HepG2 (cell line): ENCODE results near the gene ARHGAP10. TPM values are rescaled to one million over a fixed set of nuclear protein-coding genes. Genes with fewer than 3 reads are reported as not detected.

Experiments used
- ATAD3A ChIP-seq: sonication (generic); formaldehyde crosslinking; IDR thresholded peaks from 2 replicates; pipeline ENCODE4 v1.4.0; 2020; ENCODE audit warnings: missing genetic modification reagents
- ELF3 ChIP-seq: IDR thresholded peaks from 2 replicates; pipeline ENCODE4 v1.6.1; 2016; ENCODE audit warnings: missing genetic modification reagents, missing compliant biosample characterization
- FOXA3 ChIP-seq: IDR thresholded peaks from 2 replicates; pipeline ENCODE4 v1.6.1; 2016; ENCODE audit warnings: missing genetic modification reagents, missing compliant biosample characterization
- HBP1 ChIP-seq: IDR thresholded peaks from 2 replicates; pipeline ENCODE4 v1.6.1; 2016; ENCODE audit warnings: low read depth, control low read depth
- KAT7 ChIP-seq: IDR thresholded peaks from 2 replicates; pipeline ENCODE4 v1.6.1; 2018; ENCODE audit warnings: borderline replicate concordance, missing compliant biosample characterization
- KMT2B ChIP-seq: IDR thresholded peaks from 2 replicates; pipeline ENCODE4 v1.6.1; 2016; ENCODE audit warnings: missing genetic modification reagents, missing compliant biosample characterization
- NRL ChIP-seq: sonication (generic); formaldehyde crosslinking; IDR thresholded peaks from 2 replicates; pipeline ENCODE4 v1.5.0; 2020; ENCODE audit warnings: missing genetic modification reagents, mild to moderate bottlenecking, moderate library complexity, borderline replicate concordance
- PITX1 ChIP-seq: sonication (generic); formaldehyde crosslinking; IDR thresholded peaks from 2 replicates; pipeline ENCODE4 v1.5.1; 2020; ENCODE audit warnings: mild to moderate bottlenecking, missing genetic modification reagents
- RBAK ChIP-seq: sonication (generic); formaldehyde crosslinking; IDR thresholded peaks from 2 replicates; pipeline ENCODE4 v1.5.1; 2020; ENCODE audit warnings: mild to moderate bottlenecking, missing genetic modification reagents
- SALL2 ChIP-seq: sonication (generic); formaldehyde crosslinking; IDR thresholded peaks from 2 replicates; pipeline ENCODE4 v1.8.1; 2023; ENCODE audit warnings: mild to moderate bottlenecking, missing genetic modification reagents, inconsistent platforms
- ZFP36 ChIP-seq: fragments of 150-350 bp; IDR thresholded peaks from 2 replicates; pipeline ENCODE4 v1.6.1; 2018; ENCODE audit warnings: borderline replicate concordance, low read length, low read depth; ENCODE audit not compliant: partially characterized antibody
- ZFP62 ChIP-seq: sonication (generic); formaldehyde crosslinking; IDR thresholded peaks from 2 replicates; pipeline ENCODE4 v1.4.0; 2020; ENCODE audit warnings: missing genetic modification reagents
- ZNF597 ChIP-seq: sonication (generic); formaldehyde crosslinking; IDR thresholded peaks from 2 replicates; pipeline ENCODE4 v1.5.0; 2020; ENCODE audit warnings: missing genetic modification reagents
- ZNF615 ChIP-seq: sonication (generic); formaldehyde crosslinking; IDR thresholded peaks from 2 replicates; pipeline ENCODE4 v1.5.0; 2020; ENCODE audit warnings: mild to moderate bottlenecking, missing genetic modification reagents, borderline replicate concordance
- ZNF629 ChIP-seq: sonication (generic); formaldehyde crosslinking; conservative IDR thresholded peaks from 2 replicates; pipeline ENCODE4 v1.5.0; 2020; ENCODE audit warnings: missing genetic modification reagents
- ZNF747 ChIP-seq: sonication (generic); formaldehyde crosslinking; IDR thresholded peaks from 2 replicates; pipeline ENCODE4 v1.8.1; 2023; ENCODE audit warnings: missing genetic modification reagents, mild to moderate bottlenecking, borderline replicate concordance
- ZSCAN30 ChIP-seq: sonication (generic); formaldehyde crosslinking; IDR thresholded peaks from 2 replicates; pipeline ENCODE4 v1.5.0; 2020; ENCODE audit warnings: mild to moderate bottlenecking, missing genetic modification reagents
- polyA plus RNA-seq, 8 experiments: library from polyadenylated mRNA; depleted of rRNA in 3 of 8; stranded (reverse) in 7 of 8; unstranded in 1 of 8; fragments of >200 nt; fragmentation: Illumina TruSeq in 4 of 8; extraction: Trizol in 4 of 8; gene quantifications; 2 replicates each; pipeline versions ENCODE4 v1.2.1 to v1.2.3, GENCODE V29; 2011 to 2016; ENCODE audit warnings: low read depth in 4 of 8, missing spikeins in 1 of 8, mixed read lengths in 1 of 8; ENCODE audit not compliant: insufficient read depth in 1 of 8
- total RNA-seq, 5 experiments: library from RNA; depleted of rRNA; stranded (reverse); fragments of >200 nt; fragmentation: Illumina TruSeq; extraction: Trizol; gene quantifications; 2 replicates each; pipeline ENCODE4 v1.2.3, GENCODE V29; 2016; ENCODE audit warnings: low read depth in 1 of 5
- TF ChIP-seq, protein P1 (sequence below): sonication (generic); formaldehyde crosslinking; IDR thresholded peaks from 2 replicates; pipeline ENCODE4 v1.4.0; 2020; ENCODE audit warnings: missing genetic modification reagents

Gene ARHGAP10
- total and polyA plus RNA-seq, 2 of the 13 experiments (the other 11 are each of a cell fraction or from before 2014, with no cell fraction given) = 0.45 to 1.6 TPM

- TF ChIP-seq, protein P1, sequence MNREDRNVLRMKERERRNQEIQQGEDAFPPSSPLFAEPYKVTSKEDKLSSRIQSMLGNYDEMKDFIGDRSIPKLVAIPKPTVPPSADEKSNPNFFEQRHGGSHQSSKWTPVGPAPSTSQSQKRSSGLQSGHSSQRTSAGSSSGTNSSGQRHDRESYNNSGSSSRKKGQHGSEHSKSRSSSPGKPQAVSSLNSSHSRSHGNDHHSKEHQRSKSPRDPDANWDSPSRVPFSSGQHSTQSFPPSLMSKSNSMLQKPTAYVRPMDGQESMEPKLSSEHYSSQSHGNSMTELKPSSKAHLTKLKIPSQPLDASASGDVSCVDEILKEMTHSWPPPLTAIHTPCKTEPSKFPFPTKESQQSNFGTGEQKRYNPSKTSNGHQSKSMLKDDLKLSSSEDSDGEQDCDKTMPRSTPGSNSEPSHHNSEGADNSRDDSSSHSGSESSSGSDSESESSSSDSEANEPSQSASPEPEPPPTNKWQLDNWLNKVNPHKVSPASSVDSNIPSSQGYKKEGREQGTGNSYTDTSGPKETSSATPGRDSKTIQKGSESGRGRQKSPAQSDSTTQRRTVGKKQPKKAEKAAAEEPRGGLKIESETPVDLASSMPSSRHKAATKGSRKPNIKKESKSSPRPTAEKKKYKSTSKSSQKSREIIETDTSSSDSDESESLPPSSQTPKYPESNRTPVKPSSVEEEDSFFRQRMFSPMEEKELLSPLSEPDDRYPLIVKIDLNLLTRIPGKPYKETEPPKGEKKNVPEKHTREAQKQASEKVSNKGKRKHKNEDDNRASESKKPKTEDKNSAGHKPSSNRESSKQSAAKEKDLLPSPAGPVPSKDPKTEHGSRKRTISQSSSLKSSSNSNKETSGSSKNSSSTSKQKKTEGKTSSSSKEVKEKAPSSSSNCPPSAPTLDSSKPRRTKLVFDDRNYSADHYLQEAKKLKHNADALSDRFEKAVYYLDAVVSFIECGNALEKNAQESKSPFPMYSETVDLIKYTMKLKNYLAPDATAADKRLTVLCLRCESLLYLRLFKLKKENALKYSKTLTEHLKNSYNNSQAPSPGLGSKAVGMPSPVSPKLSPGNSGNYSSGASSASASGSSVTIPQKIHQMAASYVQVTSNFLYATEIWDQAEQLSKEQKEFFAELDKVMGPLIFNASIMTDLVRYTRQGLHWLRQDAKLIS (CRISPR knock-in tag) = no peak
- TF ChIP-seq ATAD3A = no peak
- no peak for TF ChIP-seq ZNF615
- TF ChIP-seq ZFP62 (CRISPR knock-in tag) = no peak
- peak; percentile 70; the same call in 1 of the 2 replicates for TF ChIP-seq HBP1 (CRISPR knock-in tag)
- TF ChIP-seq NRL = peak; percentile 76; the same call in 1 of the 2 replicates
- TF ChIP-seq PITX1 (CRISPR knock-in tag) = peak; percentile 50; the same call in 1 of the 2 replicates
- peak; percentile 44; the same call in 1 of the 2 replicates for TF ChIP-seq KAT7 (CRISPR knock-in tag)
- TF ChIP-seq ZSCAN30 (CRISPR knock-in tag) = no peak
- no peak for TF ChIP-seq ZNF597 (CRISPR knock-in tag)
- no peak for TF ChIP-seq ZNF747 (CRISPR knock-in tag)
- TF ChIP-seq ZNF629 (CRISPR knock-in tag) = no peak
- peak; percentile 61 for TF ChIP-seq FOXA3 (CRISPR knock-in tag)
- TF ChIP-seq RBAK = no peak
- TF ChIP-seq ELF3 (CRISPR knock-in tag) = peak; percentile 83
- peak; percentile 92 for TF ChIP-seq KMT2B (CRISPR knock-in tag)
- TF ChIP-seq ZFP36 = no peak
- TF ChIP-seq SALL2 = peak; percentile 81
Observed at GRCh38 chr4:147683717-147684700, 47.9 kb upstream of the ARHGAP10 start, which contains the start of gene PRMT9 (continued).
